ENCODE measurements around the gene SUN3.

Gene SUN3

DNA sequence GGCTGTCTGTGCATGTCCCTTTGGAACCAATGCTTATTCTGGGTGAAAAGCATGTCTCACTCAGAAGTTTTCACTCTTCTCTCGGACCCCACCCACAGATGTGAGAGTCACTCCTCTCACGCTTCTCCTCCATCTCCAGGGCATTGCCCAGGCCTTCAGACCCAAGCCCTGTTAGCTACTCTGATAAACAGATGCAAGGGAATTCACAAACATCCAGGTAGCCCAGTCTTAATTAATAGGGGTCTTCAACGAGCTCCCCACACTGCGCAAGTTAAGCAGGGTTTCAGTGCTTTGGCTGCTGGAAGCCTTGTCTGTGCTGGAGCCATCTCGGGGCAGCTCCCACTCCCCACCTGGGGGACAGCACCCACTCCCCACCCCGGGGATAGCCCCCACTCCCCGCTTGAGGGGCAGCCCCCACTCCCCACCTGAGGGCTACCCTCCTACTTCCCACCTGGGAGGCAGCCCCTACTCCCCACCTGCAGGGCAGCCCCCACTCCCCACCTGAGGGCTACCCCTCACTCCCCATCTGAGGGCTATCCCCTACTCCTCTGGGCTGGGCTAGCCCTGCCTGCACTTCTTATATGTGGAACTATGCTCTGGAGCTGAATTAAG lies 89.4 kb downstream of the SUN3 start:
- no peak overlapping the region for H3K27ac ChIP-seq
- no peak for TF ChIP-seq CTCF (conservative IDR thresholded peaks at IDR 0.05)
- TF ChIP-seq ZFX (IDR thresholded peaks at IDR 0.05) = no peak

GRCh38 chr7:47938574-47939165 lies 90.2 kb downstream of the SUN3 start:
- TF ChIP-seq CTCF (conservative IDR thresholded peaks at IDR 0.05) = no peak; the same call in 1 of the 2 replicates
- no peak for TF ChIP-seq ZFX (IDR thresholded peaks at IDR 0.05)
- H3K27ac ChIP-seq = no peak overlapping the region

DNA sequence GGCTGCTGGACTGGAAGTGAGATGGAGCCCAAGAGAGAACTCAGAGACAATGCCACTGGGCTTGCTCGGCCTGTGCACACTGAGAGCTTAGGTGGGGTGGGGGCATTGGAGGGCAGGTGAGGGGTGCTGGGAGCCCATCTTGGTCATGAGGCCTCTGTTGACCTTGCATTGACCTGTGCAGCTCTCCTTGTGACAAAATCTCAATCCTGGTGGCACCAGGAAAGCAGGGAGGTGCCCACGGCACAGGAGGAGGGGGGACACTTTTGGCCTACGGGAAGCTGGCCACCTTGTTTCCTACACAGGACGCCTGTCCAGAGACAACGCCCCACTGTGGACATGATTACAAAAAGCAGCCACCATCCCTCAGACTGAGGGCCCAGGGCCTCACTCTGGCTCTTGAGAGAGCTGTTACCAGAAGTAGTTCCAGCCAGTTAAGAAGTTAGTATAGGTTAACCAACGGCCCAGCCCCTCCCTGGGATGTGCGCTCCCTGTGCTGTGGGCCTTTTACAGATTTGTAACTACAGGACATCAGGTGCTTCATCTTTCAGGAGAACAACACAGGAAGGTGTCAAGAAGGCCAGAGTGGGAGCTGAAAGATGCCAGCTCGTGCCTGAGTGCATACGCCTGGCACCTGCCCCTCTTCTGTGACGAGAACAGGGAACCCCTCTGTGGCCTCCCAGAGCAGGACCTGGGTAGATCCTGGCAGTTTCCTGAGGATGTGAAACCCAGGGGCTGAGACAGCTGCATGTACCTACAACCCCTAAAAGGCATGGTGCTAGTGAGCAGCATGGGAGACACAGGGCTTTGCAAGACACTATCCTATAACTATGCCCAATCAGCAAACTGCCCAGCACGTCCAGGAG lies 91.0 kb downstream of the SUN3 start:
- no peak overlapping the region for H3K27ac ChIP-seq
- TF ChIP-seq CTCF (conservative IDR thresholded peaks at IDR 0.05) = no peak
- TF ChIP-seq ZFX (IDR thresholded peaks at IDR 0.05) = no peak

Data from C4-2B (cell line).